Measurements from ENCODE around the gene RAE1. TPM values are rescaled to one million over a fixed set of nuclear protein-coding genes. Genes with fewer than 3 reads are reported as not detected.
A peak's percentile ranks its signal among the peaks of the same experiment; 100 is the strongest.
"Not testable (repeated sequence)": the region's sequence is repeated elsewhere in the genome, so short reads cannot be mapped to it uniquely, and the experiment has no call there.

RAE1 gene
- total RNA-seq, 1 donor from 2014 or later = 9.0 TPM

DNA sequence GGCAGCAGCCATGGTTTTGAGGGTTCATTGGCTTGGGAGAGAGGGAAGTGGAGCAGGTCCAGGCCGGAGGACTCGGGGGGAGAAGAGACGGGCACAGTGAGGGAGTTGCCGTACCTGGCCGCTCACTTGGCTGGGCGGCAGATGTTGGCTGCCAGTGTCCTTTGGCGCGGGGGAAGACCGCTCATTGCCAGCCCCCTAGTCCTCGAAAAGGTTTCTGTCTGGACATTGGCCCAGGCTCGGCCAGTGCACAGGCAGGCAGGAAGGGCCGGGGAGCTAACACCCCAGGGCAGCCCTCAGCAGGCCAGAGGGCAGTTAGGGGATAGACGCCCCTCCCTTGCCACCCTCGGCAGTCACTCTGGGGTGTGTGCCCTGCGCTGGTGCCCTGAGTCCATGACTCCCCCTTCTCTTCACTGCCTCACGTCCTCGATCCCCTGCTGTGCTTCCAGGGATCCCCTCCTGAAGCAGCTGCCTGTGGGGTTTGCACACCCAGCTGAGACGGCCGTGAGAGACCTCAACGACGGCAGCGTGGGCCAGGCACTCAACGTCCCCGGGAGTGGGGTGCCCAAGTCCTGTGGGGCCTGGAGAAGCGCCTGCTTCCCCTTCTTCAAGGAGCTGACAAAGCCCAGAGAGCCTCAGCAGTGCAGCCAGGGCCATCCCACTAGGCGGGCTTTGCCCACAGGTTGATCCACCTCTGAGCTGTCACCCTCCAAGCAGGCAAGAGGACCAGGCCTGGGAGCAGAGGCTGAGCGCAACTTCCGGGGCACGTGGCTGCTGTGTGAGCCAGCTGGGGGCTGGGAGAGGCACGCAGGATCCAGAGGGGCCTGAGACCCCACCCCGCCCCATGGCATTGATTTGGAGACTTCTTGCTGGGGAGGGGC is 60.6 kb downstream of the RAE1 start:
- DNase-seq (ENCODE audit: low spot score) = no peak
- no peak for ATAC-seq

GRCh38 chr20:57412347-57413029 is 61.4 kb downstream of the RAE1 start:
- ATAC-seq (no peak), DNase-seq (ENCODE audit: low spot score) (no peak)

GRCh38 chr20:57413986-57414385 is 62.9 kb downstream of the RAE1 start:
- ATAC-seq (no peak), DNase-seq (ENCODE audit: low spot score) (no peak)

DNA sequence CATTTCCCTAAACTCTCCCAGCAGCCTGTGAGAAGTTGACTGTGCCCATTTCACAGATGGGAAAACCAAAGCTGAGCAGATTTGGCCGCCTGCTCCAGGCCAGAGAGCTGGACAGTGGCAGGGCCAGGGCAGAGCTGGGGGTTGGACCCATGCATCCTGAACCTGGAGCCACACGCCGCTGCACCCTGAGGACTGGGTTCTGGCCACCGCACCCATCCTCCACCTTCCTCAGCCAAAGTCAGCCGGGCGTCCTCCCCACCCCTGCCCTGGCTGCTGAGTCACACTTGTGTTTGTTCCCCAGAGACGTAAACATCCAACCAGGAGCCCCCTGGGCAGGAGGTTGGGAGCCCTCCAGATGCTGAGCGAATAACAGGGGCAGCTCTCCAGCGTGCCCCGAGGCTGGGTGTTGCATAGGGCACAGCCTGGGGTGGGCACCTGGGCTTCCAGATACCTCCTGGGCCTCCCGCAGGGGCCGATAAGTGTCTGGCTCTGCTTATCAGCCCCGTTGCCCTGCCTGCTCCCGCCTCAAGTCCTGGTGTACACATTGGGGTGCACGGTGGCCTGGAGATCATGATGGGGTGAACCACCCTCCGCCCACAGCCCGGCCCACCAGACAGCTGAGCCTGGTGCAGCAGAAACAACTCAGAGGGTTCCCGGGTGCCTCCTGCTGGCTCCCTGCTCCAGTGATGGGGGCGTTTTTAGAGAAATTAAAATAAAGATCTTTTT is 64.0 kb downstream of the RAE1 start:
- no peak for ATAC-seq

DNA sequence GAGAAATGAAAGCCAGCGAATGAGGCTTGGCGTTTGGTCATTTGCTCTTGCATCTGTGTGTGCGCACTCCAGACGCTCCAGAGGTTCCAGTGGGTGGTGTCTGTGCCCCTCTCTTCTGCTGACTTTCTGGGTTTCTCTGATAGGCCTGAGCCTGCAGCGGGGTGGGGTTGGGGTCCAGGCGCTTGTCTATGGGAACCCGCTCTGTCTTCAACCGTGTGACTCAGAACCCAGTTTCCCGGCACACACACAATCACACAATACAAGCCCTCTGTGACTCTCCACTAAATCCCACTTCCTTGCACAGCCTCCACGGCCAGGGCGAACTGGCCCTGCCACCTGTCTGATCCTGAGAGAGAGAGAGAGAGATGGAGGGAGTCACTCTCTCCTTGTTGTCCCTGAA is 64.7 kb downstream of the RAE1 start:
- DNase-seq (ENCODE audit: low spot score) (no peak), ATAC-seq (no peak)

More for the DNA sequence above, 64.0 kb downstream of the RAE1 start:
- DNase-seq (ENCODE audit: low spot score) = no peak

DNA sequence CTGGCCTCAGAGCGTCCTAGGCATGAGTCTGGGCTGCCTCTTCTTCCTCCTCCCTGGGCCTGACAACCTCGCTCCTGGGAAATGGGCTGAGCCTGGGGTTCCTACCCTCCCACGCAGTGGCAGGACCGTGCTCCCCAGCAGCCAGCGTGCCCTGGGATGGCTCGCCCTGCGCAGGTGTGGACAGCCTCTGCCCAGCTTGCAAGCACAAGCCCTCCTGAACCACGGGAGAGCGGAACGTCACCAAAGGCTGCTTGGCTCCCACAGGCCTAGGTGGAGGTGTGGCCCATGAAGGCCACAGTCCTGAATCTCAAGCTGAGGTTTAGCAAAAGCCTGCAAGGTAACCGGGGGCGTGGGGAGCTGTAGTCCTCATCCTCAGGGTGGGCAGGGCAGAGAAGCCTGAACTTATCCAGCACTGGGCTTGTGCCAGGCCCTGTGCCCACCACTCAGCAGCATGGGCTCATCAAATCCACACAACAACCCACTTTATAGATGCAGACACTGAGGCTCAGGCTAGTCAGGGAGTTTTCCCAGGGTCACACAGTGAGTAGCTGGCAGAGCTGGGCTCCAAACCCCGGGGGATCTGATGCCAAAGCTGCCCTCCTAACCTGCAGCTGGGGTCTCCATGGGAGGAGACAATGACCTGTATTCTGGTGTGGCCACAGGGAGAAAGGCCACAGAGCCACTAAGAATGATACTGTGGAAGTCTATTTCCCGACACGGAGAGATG is 65.4 kb downstream of the RAE1 start:
- no peak for ATAC-seq
- DNase-seq (ENCODE audit: low spot score) = no peak

- ATAC-seq (no peak), DNase-seq (ENCODE audit: low spot score) (no peak)
These were observed 66.1 kb downstream of the RAE1 start for GRCh38 chr20:57417051-57417689.

DNA sequence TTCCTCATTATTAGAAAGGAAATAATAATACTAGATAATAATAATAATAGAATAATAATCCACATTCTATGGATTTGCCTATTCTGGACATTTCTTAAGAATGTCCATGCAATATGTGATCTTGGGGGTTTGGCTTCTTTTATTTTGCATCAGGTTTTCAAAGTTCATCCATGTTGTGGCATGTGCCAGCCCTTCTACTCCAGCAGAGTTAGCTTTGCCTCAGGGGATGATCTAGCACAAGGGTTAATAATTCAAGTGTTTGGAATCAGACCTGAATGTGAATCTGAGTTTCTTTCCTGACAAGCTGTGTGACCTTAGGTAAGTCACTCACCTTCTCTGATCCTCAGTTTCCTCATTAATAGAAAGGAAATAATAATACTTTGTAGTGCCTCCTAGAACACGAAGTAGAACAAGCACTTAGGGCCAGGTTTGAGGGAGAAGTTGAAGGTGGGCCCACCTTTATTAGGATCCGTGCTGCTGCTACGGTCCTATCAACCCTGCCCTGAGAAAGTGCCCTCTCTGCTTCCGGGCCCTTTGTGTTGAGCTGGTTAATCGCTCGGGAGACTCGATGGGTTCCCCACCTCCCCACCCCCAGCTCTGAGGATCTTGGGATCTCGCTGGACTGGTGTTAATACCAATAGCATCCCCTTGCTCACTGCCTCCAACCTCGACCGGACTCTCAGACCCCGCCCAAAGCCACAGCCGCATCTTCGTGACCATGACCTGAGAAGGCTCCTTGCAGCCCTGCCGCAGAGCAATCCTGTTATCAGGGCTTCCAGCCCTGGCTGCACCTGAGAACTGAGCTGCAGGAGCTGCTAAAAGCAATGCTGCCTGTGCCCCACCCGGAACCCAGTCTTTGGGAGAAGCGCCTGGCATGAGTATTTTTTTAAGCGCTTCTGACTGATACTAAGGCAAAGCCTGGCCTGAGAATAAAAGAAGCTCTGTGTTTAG is 67.0 kb downstream of the RAE1 start:
- DNase-seq (ENCODE audit: low spot score) = no peak
- no peak for ATAC-seq

DNA sequence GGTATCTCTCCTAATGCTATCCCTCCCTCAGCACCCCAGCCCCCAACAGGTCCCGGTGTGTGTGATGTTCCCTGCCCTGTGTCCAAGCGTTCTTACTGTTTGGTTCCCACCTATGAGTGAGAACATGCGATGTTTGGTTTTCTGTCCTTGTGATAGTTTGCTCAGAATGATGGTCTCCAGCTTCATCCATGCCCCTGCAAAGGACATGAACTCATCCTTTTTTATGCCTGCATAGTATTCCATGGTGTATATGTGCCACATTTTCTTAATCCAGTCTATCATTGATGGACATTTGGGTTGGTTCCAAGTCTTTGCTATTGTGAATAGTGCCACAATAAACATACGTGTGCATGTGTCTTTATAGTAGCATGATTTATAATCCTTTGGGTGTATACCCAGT is 68.4 kb downstream of the RAE1 start:
- DNase-seq (ENCODE audit: low spot score); ATAC-seq: not testable (repeated sequence)

DNA sequence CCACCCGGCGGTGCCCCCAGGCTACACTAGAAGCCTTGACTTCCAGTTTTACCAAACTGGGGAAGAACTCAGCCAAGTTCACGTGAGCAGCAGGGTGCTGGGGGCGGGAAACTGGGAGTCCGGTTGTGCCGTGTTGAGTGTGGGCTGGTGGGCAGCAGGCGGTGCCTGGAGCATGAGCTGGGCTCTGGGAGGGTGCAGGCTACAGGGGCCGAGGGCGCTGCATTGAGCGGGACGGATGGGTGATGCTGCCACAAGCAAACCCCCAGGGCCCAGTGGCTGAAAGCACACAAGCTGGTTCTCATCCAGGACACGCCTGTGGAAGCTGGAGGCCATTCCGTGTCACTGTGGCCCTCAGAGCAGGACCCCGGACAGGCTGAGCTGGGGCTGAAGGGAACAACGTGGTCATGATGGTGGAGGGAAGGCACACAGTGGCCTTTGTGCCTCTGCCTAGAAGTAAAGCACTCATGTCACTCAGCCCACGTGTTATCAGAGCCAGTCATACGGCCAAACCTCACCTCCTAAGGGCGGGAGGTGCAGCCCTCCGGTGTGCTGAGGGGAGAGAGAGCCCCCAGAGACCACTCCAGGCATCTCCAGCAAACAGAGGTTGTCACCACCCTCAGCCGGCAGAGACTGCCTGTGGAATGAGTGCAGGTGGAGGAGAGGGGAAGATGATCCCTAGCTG is 69.7 kb downstream of the RAE1 start:
- ATAC-seq = no peak
- no peak for DNase-seq (ENCODE audit: low spot score)

DNA sequence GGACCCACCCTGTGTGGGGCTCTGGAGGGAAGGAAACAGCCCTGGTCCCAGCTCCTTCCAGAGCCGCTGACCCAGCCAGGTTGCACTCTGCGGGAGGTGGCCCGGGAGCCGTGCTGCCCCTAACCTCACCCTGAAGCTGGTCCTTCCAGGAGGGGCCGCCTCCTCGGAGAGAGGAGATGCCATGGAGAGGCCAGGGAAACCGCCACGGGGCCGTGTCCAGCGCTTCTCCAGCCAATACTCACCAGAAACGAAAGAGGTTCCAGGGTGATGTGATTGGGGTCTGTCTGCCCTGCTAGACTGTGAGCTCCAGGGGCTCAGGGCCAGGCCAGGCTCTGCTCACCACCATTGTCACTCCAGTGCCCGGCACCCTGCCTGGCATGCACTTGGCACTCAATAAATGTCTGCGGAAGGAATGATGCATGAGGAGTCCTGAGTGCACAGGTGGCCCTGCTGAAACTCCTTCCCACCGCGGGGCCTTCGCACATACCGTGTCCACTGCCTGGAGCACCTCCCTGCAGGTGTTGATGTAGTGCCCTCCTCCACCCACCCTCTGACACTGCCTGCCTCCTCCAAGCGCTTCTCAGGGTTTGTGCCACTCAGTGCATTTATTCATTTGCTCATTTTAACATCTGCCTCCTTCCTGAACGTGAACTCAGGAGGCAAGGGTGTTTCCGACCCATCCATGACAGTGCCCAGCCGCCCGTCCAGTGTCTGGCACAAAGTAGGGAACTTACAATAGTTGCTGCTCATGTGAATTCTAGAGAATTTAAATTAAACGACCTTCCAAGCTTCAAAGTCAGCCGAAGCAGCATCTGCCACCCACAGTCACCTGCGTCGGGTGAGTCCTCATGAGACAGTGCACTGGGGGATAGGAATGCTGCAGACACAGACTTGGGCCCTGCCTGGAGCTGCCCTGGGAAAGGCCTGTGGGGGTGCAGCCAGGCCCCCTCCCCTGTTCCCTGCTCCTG is 70.5 kb downstream of the RAE1 start:
- ATAC-seq (no peak), DNase-seq (ENCODE audit: low spot score) (no peak)

- ATAC-seq (peak; percentile 64), DNase-seq (ENCODE audit: low spot score) (no peak)
These were observed 71.2 kb downstream of the RAE1 start for GRCh38 chr20:57422254-57422653.

DNA sequence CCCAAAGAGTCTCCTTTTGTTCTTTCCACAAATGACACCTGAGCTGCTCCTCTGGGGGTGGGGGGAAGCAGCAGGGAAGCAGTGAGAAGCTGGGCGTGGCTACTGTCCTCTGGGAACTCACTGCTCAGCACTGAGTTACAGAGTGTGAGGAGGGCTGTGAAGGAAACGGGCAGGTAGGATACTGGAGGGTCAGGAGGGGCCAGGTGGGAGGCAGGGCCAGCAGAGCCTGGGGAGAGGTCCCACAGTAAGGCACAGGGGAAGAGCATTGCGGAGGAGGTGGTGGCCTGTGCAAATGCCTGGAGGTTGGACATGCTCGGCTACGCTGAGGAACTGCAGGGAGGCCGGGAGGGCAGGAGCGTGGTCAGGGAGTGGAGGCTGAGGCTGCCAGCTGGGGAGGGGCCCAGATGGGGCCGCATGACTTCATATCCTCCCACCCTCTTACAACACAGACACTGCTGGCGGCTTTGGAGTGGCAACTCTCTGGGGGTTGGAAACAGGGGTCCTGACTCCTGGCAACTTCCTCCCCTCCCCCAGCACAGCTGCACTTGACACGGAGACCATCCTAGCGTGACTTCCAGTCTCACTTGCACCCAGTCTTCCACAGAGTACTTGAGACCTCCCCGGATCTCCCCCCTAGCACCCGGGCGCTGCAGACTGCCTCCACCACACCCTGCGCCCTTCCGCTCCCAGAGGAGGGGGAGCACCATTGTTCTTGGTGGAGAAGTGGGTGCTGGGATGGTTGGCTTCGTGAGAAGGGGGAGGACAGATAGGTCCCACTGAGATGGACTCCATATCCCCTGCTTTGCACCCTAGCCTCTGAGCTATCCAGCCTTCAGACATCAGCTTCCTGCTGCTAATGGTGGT is 74.3 kb downstream of the RAE1 start:
- no peak for DNase-seq (ENCODE audit: low spot score)

GRCh38 chr20:57426271-57426689 is 75.2 kb downstream of the RAE1 start:
- no peak for ATAC-seq
- DNase-seq (ENCODE audit: low spot score) = no peak

More for the DNA sequence above, 74.3 kb downstream of the RAE1 start:
- ATAC-seq = no peak

DNA sequence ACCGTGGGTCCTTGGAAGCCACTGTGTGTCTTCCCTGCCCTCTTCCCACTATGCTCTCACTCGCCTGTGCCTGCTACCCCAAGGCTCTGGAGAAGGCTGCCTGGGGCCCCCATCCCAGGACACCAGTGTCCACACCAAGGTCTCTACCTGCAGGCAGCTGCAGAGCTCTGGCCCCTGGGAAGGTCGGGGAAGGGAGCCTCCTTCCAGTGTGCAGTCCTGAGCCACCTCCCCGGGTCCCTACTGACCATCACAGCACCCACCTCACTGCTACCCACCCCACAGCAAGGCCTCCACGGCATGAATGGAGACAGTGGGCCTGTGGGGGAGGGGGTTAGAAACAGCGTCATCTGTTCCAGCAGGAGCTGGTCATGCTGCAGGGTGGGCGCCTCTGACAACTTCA is 75.8 kb downstream of the RAE1 start:
- ATAC-seq = no peak
- no peak for DNase-seq (ENCODE audit: low spot score)

GRCh38 chr20:57428324-57429158 is 77.5 kb downstream of the RAE1 start:
- peak; percentile 89 for ATAC-seq

More at GRCh38 chr20:57428324-57429158, 77.5 kb downstream of the RAE1 start:
- DNase-seq (ENCODE audit: low spot score) = peak; percentile 95
